Erythroblast (primary cell): ENCODE data around the gene MYZAP.

Experiments used
- DNase-seq, 2 experiments: peaks; one replicate each; lab custom pipeline; 2025; lab: John Stamatoyannopoulos, UW
- GATA1 ChIP-seq: IDR thresholded peaks from 2 replicates; pipeline ENCODE4 v1.6.1; 2011; ENCODE audit warnings: low read depth, mild to moderate bottlenecking, control low read depth, low read length, moderate library complexity
- POLR2A ChIP-seq: IDR thresholded peaks from 2 replicates; pipeline ENCODE4 v1.6.1; 2011; ENCODE audit warnings: mild to moderate bottlenecking, low read length

MYZAP gene

DNA sequence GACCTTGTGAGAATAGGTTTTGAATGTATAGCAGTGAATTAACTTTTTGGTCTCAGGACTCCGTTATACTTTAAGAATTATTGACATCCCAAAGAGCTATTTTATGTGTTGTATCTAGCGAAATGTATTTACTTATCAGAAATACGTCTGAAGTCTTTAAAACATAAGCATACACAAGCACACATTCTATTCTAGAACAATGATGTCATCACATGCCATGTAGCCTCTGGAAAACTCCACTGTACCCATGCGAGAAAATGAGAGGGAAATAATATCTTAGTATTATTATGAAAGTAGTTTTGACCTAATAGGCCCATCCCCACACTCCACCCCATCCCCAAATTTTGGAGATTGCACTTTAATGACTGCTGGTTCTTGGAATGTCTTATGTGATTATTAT is 116.3 kb downstream of the MYZAP start:
- DNase-seq = peak in 1 of 2 experiments; percentile 29
- TF ChIP-seq POLR2A (no peak), GATA1 (no peak)

DNA sequence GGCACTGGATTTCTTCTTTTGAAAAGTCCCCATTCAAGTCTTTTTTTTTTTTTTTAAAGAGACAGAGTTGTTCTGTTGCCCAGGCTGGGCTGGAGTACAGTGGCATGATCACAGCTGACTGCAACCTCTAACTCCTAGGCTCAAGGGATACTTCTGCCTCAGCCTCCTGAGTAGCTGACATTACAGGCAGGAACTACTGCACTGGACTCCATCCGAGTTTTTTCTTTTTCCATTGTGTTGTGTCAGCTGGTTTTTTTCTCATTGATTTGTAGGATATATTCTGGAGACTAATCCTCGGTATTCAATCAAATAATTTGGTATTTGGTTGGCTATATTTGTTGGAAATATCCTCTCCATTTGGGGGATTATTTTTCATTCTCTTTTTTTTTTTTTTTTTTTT is 126.6 kb downstream of the MYZAP start:
- DNase-seq = no peak
- no peak for TF ChIP-seq POLR2A

DNA sequence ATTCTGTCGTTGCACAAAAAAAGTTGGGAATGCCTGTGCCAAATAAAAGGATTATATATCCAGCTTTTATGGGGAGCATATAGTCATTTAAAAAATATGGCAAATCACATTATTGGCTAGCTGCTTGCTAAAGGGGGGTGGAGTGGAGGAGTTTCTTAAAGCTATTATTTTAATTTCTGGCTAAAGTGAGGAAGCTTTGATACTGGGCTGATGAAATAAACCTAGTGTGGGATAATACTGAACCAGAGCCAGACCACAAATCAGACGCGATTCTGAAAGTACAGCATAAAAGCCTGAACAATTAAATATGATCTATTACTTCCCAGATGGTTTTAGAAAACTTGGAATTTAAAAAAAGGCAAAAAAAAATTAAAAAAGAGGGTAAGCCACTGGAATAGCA is 129.2 kb downstream of the MYZAP start:
- TF ChIP-seq GATA1 = no peak
- no peak for TF ChIP-seq POLR2A
- no peak for DNase-seq

- TF ChIP-seq POLR2A (no peak), GATA1 (no peak)
- DNase-seq = no peak
Observed at GRCh38 chr15:57726411-57726810, 134.7 kb downstream of the MYZAP start.

DNA sequence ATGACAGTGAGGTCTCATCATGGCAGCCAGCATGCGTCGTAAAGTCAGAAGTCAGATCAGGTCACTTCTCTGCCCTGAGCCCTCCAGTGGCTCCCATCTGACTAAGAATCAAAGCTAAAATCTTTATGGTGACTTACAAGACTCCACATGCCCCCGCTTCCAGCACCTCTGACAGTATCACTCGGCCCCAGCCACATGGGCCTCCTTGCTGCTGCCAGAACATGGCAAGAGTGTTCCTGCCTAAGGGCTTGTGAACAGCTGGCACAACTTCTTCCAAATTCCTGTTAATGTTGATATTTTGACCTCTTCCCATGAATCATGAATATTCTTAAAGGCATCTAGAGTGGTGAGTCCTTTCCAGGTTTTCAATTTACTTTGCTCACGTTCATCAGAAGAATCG is 135.3 kb downstream of the MYZAP start:
- no peak for DNase-seq
- TF ChIP-seq GATA1 = no peak
- no peak for TF ChIP-seq POLR2A

DNA sequence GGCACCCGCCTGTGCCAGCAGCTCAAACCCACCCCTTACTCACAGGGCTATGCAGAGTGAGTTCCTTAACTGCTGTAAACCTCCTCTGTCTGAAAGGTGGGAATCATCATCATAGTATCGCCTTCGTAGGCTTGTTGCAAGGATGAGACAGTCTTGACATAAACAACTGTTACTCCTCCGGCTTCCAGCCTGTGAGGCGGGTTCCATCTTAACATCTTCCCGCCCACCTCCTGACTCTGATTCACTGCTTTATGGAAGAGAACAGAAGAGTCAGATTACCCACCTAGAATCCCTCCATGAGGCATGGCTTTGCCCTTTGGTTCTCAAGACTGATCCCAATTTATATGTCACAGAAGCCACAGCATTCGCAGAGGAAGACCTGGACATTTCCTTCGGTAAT is 136.7 kb downstream of the MYZAP start:
- TF ChIP-seq GATA1 (no peak), POLR2A (no peak)
- no peak for DNase-seq

GRCh38 chr15:57730876-57731275 is 139.2 kb downstream of the MYZAP start:
- TF ChIP-seq GATA1 (no peak), POLR2A (no peak)
- DNase-seq = no peak

DNA sequence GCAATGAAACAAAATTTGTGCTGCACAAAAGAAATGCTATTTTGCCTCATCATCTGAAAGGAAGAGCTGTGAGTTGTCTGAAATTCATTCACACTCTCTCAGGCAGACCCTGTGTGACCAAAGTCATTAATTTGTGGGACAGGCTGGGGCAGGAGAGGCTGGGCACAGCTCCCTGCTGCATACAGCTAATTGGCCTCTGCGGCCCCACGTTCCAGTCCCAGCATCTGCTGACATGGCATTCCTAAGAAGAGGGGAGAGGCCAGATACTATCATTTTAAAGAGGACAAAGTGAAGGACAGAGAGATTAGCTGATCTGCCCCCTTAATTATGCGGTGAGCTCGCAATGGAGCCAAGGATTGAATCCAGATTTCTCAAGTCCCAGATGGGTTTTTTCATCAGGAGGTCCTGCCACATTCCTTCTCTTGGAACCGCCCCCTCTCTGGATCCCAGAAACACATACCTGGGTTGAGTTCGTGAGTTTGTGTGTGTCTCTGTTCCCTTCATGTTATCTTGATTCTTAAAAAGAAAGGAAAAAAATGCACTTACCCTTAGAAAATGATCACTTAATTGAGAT is 139.9 kb downstream of the MYZAP start:
- TF ChIP-seq POLR2A = no peak
- TF ChIP-seq GATA1 = no peak
- no peak for DNase-seq

DNA sequence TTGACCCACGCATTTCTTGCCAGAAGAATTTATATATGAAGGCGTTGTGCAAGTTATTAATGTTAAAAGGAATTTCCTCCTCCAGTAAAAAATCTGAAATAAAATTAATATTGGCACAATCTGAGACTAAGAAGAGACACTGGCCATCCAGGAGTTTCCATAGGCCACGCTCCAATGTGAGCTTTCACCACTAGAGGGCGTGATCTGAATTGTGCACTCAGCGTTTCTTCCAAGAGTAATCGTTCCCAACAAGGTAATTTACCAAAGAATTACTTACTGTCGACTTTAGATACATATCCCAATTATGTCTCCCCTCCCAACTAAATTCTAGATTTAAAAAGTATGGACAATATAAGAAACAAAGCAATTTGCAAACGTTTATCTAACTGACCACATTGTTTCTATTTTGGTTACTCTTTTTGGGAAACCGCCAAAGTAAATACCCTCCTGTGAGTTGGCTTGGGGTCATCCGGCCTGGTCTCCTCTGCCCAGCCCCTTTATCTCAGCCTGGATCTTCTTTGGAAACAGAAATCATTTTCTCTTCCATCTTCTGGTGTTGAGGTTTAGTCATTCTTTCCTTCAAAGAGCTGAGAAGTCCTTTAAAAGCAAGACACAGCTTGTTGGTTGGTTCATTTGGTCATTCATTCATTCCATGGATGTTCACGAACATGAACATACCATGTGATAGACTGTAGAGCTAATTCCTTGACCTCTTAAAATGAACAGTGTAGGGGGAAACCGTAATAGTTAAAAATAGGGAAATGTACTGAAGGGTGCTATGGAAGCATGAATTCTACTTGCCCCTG is 141.0 kb downstream of the MYZAP start:
- DNase-seq = peak; percentile 38 to 68
- TF ChIP-seq GATA1 (no peak), POLR2A (no peak)

GRCh38 chr15:57734860-57735259 is 143.2 kb downstream of the MYZAP start:
- no peak for DNase-seq
- TF ChIP-seq GATA1 (no peak), POLR2A (no peak)
